SK-N-MC (cell line): ENCODE data around the gene LRRC63.

ENCODE experiments used
- DNase-seq: peaks from one replicate; pipeline ENCODE4 v3.0.0-alpha.2; 2011; ENCODE audit warnings: low read depth, low spot score
- H3K27ac ChIP-seq: fragments of 200-600 bp; sonication (generic); 2 replicates; pipeline ENCODE4 v1.5.1; 2016; ENCODE audit warnings: mixed run types
- H3K36me3 ChIP-seq: fragments of 200-600 bp; sonication (generic); 2 replicates; pipeline ENCODE4 v1.6.1; 2017; ENCODE audit warnings: antibody characterized with exemption, low read length, mixed read lengths; ENCODE audit not compliant: insufficient read depth
- H3K4me3 ChIP-seq: fragments of 200-600 bp; sonication (generic); 2 replicates; pipeline ENCODE4 v1.5.1; 2016
- H3K9ac ChIP-seq: fragments of 200-600 bp; sonication (generic); 2 replicates; pipeline ENCODE4 v1.8.0; 2017; ENCODE audit warnings: mixed run types, mixed read lengths; ENCODE audit not compliant: insufficient read length
- H3K9me3 ChIP-seq: fragments of 200-600 bp; sonication (generic); 2 replicates; pipeline ENCODE4 v1.6.1; 2017; ENCODE audit warnings: low read depth, mild to moderate bottlenecking, antibody characterized with exemption, low read length, moderate library complexity, mixed read lengths
- EZH2 ChIP-seq: fragments of 200-600 bp; sonication (generic); IDR thresholded peaks from one replicate; pipeline ENCODE4 v1.6.1; 2017; ENCODE audit warnings: antibody characterized with exemption
- FOXP2 ChIP-seq: optimal IDR thresholded peaks from 2 replicates; pipeline ENCODE3; 2011; ENCODE audit warnings: mild to moderate bottlenecking, moderate library complexity; ENCODE audit not compliant: insufficient read depth; ENCODE audit errors: extremely low read length, control extremely low read depth
- POLR2AphosphoS5 ChIP-seq: IDR thresholded peaks from 2 replicates; pipeline ENCODE4 v1.6.1; 2012; ENCODE audit warnings: mild to moderate bottlenecking, low read depth, low read length, borderline replicate concordance

Gene LRRC63

DNA sequence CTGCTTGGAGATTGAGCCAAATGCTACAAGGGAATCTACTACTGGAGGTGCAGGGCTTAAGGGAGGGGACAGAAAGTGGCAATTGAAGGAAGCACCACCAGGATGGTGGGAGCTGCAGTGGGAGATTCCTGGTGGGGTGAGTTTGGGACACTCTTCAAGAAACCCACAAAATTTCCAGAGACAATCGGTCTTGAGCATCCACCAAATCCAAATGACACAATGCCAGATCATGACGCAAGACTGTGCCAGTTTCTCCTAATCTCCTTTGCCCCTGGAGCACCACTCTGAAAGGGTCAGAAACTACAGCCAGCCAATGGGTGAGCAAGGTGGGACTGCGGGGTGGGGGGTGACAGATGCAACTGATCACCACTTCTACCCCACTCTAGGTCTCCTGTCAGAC is 78.7 kb downstream of the LRRC63 start:
- TF ChIP-seq EZH2 (no peak), FOXP2 (no peak), POLR2AphosphoS5 (no peak)
- Histone ChIP-seq H3K36me3 (no peaks in the 10 kb centered on the region), H3K27ac (no peak overlapping the region), H3K9me3 (no peaks in the 10 kb centered on the region), H3K9ac (no peak overlapping the region), H3K4me3 (no peak overlapping the region)
- no peak for DNase-seq

DNA sequence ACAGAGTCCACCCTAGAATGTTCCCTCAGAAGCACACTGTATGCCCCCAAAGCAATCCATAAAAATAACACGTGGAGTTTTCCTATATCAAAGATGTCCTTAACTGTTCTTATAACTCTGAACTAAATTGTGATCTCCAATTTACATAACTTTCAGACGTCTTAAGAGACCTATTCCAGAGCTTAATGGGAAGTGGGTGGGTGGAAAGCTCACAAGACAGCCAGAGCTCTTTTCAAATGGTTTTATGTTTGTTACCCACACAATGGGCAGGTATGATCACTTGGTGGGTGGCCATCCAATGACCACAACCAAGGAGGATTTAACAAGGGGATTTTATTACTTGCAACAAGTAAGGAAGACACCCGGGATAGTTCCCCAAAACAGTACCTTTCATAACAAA is 81.7 kb downstream of the LRRC63 start:
- no peak overlapping the region for H3K4me3 ChIP-seq
- H3K36me3 ChIP-seq, result 0 out of 2 replicates have a peak, but pooled peaks cover 2% of the 10 kb centered on the region
- DNase-seq, result no peak
- H3K27ac ChIP-seq, result no peak overlapping the region
- TF ChIP-seq EZH2 (no peak), FOXP2 (no peak)
- no peak overlapping the region for H3K9ac ChIP-seq
- H3K9me3 ChIP-seq, result no peaks in the 10 kb centered on the region

DNA sequence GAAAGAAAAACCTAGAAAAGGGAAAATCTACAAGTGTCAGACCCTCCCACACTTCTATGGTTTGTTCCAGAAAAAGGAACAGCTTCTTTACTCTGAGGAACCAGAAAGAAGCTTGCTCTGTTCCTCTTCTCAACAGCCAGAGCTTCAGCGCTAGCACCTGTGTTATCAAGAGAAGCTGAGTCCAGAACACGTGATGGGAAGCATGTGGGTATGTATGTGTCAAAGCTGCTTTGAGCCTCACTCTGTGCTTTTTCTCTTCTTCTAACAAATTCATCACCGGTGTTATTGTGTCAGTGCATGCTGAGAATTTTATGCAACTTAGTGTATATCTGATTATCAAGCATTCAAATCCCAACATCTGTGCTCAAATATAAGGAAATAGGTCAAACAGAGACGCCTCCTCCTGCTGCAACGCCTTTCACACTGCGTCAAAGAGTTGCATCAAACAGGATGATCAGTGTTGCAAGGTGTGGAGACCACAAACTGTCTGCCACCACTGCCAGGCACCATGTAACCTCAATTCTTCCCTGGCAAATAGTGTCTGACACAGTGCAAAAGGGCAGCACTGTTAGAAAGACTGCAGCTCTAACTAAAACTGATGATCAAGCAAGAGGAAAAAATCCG is 83.9 kb downstream of the LRRC63 start:
- Histone ChIP-seq H3K36me3 (0 out of 2 replicates have a peak, but pooled peaks cover 5% of the 10 kb centered on the region), H3K4me3 (peak overlapping the region; percentile 24), H3K9ac (peak overlapping the region; percentile 69), H3K27ac (peak overlapping the region; percentile 98), H3K9me3 (no peaks in the 10 kb centered on the region)
- DNase-seq, result no peak
- TF ChIP-seq EZH2, result no peak
- TF ChIP-seq FOXP2, result no peak
- TF ChIP-seq POLR2AphosphoS5, result no peak

DNA sequence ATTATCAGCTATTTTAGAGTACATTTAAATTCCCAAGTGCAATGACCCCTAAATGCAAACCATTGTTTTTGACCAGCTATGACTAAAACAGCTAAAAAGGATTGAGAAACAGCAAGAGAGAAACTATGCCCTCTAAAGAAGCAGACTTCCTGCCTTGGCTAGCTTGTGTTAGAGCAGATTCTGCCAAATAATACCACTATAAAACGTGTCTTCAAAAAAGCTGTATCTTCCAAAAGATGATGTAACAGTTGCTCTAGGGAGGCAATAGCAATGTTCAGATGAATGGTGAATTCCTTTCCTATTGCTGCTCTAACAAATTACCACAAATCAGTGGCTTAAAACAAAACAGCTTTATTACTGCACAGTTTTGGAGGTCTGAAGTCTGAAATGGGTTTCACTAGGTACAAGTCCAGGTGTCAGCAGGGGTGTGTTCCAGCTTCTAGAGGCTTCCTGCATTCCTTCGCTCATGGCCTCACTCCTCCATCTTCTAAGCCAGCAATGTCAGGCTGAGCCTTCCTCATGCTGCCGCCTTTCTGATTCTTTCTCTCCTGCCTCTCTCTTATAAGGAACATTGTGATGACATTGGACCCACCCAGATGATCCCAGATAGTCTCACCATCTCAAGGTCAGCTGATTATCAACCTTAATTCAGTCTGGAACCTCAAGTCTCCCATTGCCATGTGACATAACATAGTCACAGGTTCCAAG is 84.5 kb downstream of the LRRC63 start:
- peak overlapping the region; percentile 69 for H3K9ac ChIP-seq
- no peaks in the 10 kb centered on the region for H3K9me3 ChIP-seq
- H3K36me3 ChIP-seq, result 0 out of 2 replicates have a peak, but pooled peaks cover 5% of the 10 kb centered on the region
- peak overlapping the region; percentile 98 for H3K27ac ChIP-seq
- DNase-seq, result peak; percentile 86
- H3K4me3 ChIP-seq, result peak overlapping the region; percentile 24
- TF ChIP-seq FOXP2 (no peak), POLR2AphosphoS5 (no peak), EZH2 (no peak)

DNA sequence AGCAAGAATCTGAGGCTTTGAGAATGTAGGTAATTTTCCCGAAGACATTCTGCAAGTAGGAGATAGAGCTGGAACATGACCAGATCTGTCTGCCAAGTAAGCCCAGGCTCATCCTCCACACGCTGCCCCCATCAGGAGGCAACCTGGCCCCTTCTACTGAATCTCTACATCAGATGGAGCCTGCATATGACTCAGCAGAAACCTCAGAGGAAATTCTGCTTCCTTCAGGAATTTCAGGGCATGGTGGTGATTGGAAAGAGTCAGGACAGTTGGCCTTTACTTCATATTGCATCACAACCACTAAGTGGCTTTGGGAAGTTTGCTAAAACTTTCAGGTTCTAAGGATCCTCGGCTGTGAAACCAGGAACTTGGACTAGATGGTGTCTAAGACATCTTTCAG is 85.2 kb downstream of the LRRC63 start:
- no peak for TF ChIP-seq FOXP2
- TF ChIP-seq POLR2AphosphoS5, result no peak
- TF ChIP-seq EZH2, result no peak
- no peak for DNase-seq
- Histone ChIP-seq H3K27ac (peak overlapping the region; percentile 98), H3K36me3 (0 out of 2 replicates have a peak, but pooled peaks cover 5% of the 10 kb centered on the region), H3K9ac (peak overlapping the region; percentile 69), H3K4me3 (no peak overlapping the region), H3K9me3 (no peaks in the 10 kb centered on the region)

DNA sequence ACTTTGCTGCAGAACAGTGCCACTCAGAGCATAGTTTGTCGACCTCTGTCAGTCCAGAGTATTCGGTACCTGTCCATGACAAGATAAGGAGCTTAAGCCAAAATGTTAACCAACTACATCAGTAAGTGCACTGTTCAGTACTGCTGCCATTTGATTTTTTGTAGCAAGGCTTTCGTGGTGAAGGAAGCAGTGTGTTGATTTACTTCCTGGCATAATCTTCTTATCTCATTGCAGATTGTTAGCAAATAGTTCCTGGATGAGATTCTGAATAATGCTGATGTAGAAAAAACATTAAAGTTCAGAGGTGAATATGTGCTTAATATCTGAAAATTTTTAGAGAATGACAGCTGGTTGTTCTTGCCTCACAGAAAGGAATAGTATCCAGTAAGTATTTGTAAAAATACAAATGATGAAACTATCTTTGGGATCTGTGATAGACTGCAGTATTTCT is 85.7 kb downstream of the LRRC63 start:
- 0 out of 2 replicates have a peak, but pooled peaks cover 5% of the 10 kb centered on the region for H3K36me3 ChIP-seq
- peak overlapping the region; percentile 98 for H3K27ac ChIP-seq
- no peak for TF ChIP-seq FOXP2
- TF ChIP-seq EZH2, result no peak
- TF ChIP-seq POLR2AphosphoS5, result no peak
- H3K4me3 ChIP-seq, result no peak overlapping the region
- no peaks in the 10 kb centered on the region for H3K9me3 ChIP-seq
- peak overlapping the region; percentile 69 for H3K9ac ChIP-seq
- no peak for DNase-seq

DNA sequence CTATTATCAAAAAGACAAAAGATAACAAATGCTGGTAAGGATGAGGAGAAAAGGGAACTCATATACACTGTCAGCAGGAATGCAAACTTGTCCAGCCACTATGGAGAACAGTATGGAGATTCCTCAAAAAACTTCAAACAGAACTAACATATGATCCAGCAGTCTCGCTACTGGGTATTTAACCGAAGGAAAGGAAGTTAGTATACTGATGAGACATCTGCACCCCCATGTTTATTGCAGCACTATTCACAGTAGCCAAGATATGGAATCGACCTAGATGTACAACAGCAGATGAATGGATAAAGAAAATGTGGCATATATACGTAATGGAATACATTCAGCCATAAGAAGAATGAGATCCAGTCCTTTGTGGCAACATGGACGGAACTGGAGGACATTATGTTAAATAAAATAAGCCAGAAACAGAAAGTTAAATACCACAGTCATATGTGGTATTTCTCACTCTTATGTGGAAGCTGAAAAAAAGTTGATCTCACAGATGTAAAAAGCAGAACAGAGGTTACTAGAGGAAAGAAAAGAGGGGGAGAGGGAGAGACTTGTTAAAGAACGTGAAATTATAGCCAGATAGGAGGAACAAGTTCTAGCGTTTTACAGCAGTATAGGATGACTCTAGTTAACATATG is 92.1 kb downstream of the LRRC63 start:
- H3K36me3 ChIP-seq, result no peaks in the 10 kb centered on the region
- no peak for DNase-seq
- H3K27ac ChIP-seq, result 0 out of 2 replicates have a peak overlapping the region, but pooled peaks have one; percentile 40
- no peak overlapping the region for H3K9ac ChIP-seq
- no peaks in the 10 kb centered on the region for H3K9me3 ChIP-seq
- H3K4me3 ChIP-seq, result no peak overlapping the region
- TF ChIP-seq EZH2 (no peak), POLR2AphosphoS5 (no peak), FOXP2 (no peak)

DNA sequence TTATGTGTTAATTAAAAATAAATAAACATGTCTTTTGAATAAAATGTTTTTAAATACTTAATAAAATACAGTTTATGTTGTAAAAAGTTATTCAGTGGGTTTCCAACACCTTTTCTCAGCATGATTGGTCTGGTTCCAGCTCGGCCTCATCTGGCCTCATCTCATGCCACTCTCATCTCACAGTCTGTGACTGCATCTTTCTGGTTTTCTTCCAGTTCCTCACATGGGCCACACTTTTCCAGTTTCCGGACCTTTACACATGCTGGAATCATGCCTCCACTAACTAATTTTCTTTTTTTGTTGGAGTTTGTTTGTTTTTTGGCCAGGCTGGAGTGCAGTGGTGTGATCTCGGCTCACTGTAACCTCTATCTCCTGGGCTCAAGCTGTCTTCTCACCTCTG is 92.8 kb downstream of the LRRC63 start:
- Histone ChIP-seq H3K27ac (no peak overlapping the region), H3K9ac (no peak overlapping the region), H3K36me3 (no peaks in the 10 kb centered on the region), H3K9me3 (no peaks in the 10 kb centered on the region), H3K4me3 (no peak overlapping the region)
- TF ChIP-seq POLR2AphosphoS5 (no peak), EZH2 (no peak), FOXP2 (no peak)
- DNase-seq, result no peak

DNA sequence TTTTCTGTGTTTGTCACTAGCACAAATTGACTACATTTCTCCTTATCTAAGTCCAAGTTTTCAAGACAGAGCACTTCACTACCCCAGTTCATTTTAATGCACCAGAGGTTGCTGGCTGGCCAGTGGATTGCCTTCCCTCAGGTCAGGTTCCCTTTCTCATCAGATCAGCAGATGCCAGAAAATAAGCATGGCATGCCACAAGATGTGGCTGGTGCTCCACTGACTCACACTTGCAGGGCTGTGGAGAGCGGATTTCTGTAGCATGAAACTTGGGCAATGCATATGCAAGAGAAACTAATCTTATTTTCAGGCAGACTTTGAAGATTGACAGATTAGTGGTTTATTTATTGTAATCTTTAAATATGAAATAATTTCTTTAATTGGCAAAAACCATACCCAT is 95.8 kb downstream of the LRRC63 start:
- DNase-seq, result no peak
- H3K27ac ChIP-seq, result no peak overlapping the region
- no peak overlapping the region for H3K9ac ChIP-seq
- no peaks in the 10 kb centered on the region for H3K9me3 ChIP-seq
- H3K36me3 ChIP-seq, result no peaks in the 10 kb centered on the region
- H3K4me3 ChIP-seq, result no peak overlapping the region
- TF ChIP-seq FOXP2, result no peak
- no peak for TF ChIP-seq EZH2
- TF ChIP-seq POLR2AphosphoS5, result no peak
